HepG2 (cell line): ENCODE data around the gene ZNF382. TPM values are rescaled to one million over a fixed set of nuclear protein-coding genes. Genes with fewer than 3 reads are reported as not detected.

ENCODE experiments used
- ATF7-NPFF ChIP-seq: sonication (generic); formaldehyde crosslinking; IDR thresholded peaks from 2 replicates; pipeline ENCODE4 v1.8.1; 2023; ENCODE audit warnings: mild to moderate bottlenecking, low read depth, missing genetic modification reagents, moderate library complexity
- ATRX ChIP-seq: sonication (generic); formaldehyde crosslinking; IDR thresholded peaks from 2 replicates; pipeline ENCODE4 v1.4.0; 2020; ENCODE audit warnings: missing genetic modification reagents, borderline replicate concordance
- FOXJ3 ChIP-seq: sonication (generic); formaldehyde crosslinking; IDR thresholded peaks from 2 replicates; pipeline ENCODE4 v1.4.0; 2020; ENCODE audit warnings: missing genetic modification reagents, mild to moderate bottlenecking, borderline replicate concordance
- HNF4A ChIP-seq: sonication (generic); formaldehyde crosslinking; IDR thresholded peaks from 2 replicates; pipeline ENCODE4 v1.4.0; 2020; ENCODE audit warnings: missing genetic modification reagents
- IKZF1 ChIP-seq: fragments of 450-650 bp; IDR thresholded peaks from 2 replicates; pipeline ENCODE4 v1.7.1; 2016
- JUND ChIP-seq: sonication (generic); formaldehyde crosslinking; IDR thresholded peaks from 2 replicates; pipeline ENCODE4 v1.8.0; 2022; ENCODE audit warnings: mild to moderate bottlenecking, missing genetic modification reagents
- NR2C2 ChIP-seq: sonication (generic); formaldehyde crosslinking; IDR thresholded peaks from 2 replicates; pipeline ENCODE4 v1.4.0; 2020; ENCODE audit warnings: missing genetic modification reagents, mild to moderate bottlenecking, moderate library complexity, borderline replicate concordance
- NR2F6 ChIP-seq, 2 experiments: IDR thresholded peaks; 2 replicates each; pipeline ENCODE4 v1.6.1; 2016; ENCODE audit warnings: antibody characterized with exemption in 1 of 2, mild to moderate bottlenecking in 1 of 2
- RELA ChIP-seq: sonication (generic); formaldehyde crosslinking; IDR thresholded peaks from 2 replicates; pipeline ENCODE4 v1.4.0; 2020; ENCODE audit warnings: missing genetic modification reagents
- SATB2 ChIP-seq: sonication (generic); formaldehyde crosslinking; IDR thresholded peaks from 2 replicates; pipeline ENCODE4 v1.5.0; 2020; ENCODE audit warnings: missing genetic modification reagents
- SMARCE1 ChIP-seq: fragments of 450-650 bp; IDR thresholded peaks from 2 replicates; pipeline ENCODE4 v1.6.1; 2017; ENCODE audit warnings: borderline replicate concordance
- TCF7 ChIP-seq: sonication (generic); IDR thresholded peaks from 2 replicates; pipeline ENCODE4 v1.6.1; 2016; ENCODE audit warnings: antibody characterized with exemption, low read depth
- THAP8 ChIP-seq: sonication (generic); formaldehyde crosslinking; IDR thresholded peaks from 2 replicates; pipeline ENCODE4 v1.5.1; 2020; ENCODE audit warnings: missing genetic modification reagents, mild to moderate bottlenecking, borderline replicate concordance
- U2AF2 ChIP-seq: fragments of 200-400 bp; formaldehyde crosslinking; IDR thresholded peaks from 2 replicates; pipeline ENCODE4 v1.6.1; 2017; ENCODE audit warnings: low read depth, mild to moderate bottlenecking, low read length
- XRCC5 ChIP-seq: fragments of 200-400 bp; formaldehyde crosslinking; optimal IDR thresholded peaks from 2 replicates; pipeline ENCODE3; 2017; ENCODE audit warnings: mild to moderate bottlenecking, low read length
- ZBTB38 ChIP-seq: sonication (generic); formaldehyde crosslinking; IDR thresholded peaks from 2 replicates; pipeline ENCODE4 v1.5.1; 2020; ENCODE audit warnings: mild to moderate bottlenecking, missing genetic modification reagents
- ZMAT3 ChIP-seq: sonication (generic); formaldehyde crosslinking; conservative IDR thresholded peaks from 2 replicates; pipeline ENCODE4 v1.7.0; 2021; ENCODE audit warnings: missing genetic modification reagents
- ZNF432 ChIP-seq: sonication (generic); formaldehyde crosslinking; IDR thresholded peaks from 2 replicates; pipeline ENCODE4 v1.5.0; 2020; ENCODE audit warnings: missing genetic modification reagents, mild to moderate bottlenecking, borderline replicate concordance
- ZNF451 ChIP-seq: sonication (generic); formaldehyde crosslinking; IDR thresholded peaks from 2 replicates; pipeline ENCODE4 v1.5.0; 2020; ENCODE audit warnings: mild to moderate bottlenecking, missing genetic modification reagents
- ZNF547 ChIP-seq: sonication (generic); formaldehyde crosslinking; IDR thresholded peaks from 2 replicates; pipeline ENCODE4 v1.5.1; 2020; ENCODE audit warnings: mild to moderate bottlenecking, missing genetic modification reagents
- ZNF616 ChIP-seq: sonication (generic); formaldehyde crosslinking; IDR thresholded peaks from 2 replicates; pipeline ENCODE4 v1.5.0; 2020; ENCODE audit warnings: low read depth, mild to moderate bottlenecking, missing genetic modification reagents
- ZNF766 ChIP-seq: sonication (generic); formaldehyde crosslinking; IDR thresholded peaks from 2 replicates; pipeline ENCODE4 v1.5.0; 2020; ENCODE audit warnings: missing genetic modification reagents, borderline replicate concordance
- polyA plus RNA-seq, 8 experiments: library from polyadenylated mRNA; depleted of rRNA in 3 of 8; stranded (reverse) in 7 of 8; unstranded in 1 of 8; fragments of >200 nt; fragmentation: Illumina TruSeq in 4 of 8; extraction: Trizol in 4 of 8; gene quantifications; 2 replicates each; pipeline versions ENCODE4 v1.2.1 to v1.2.3, GENCODE V29; 2011 to 2016; ENCODE audit warnings: low read depth in 4 of 8, missing spikeins in 1 of 8, mixed read lengths in 1 of 8; ENCODE audit not compliant: insufficient read depth in 1 of 8
- total RNA-seq, 5 experiments: library from RNA; depleted of rRNA; stranded (reverse); fragments of >200 nt; fragmentation: Illumina TruSeq; extraction: Trizol; gene quantifications; 2 replicates each; pipeline ENCODE4 v1.2.3, GENCODE V29; 2016; ENCODE audit warnings: low read depth in 1 of 5
- TF ChIP-seq, protein P1 (sequence below): sonication (generic); formaldehyde crosslinking; IDR thresholded peaks from 2 replicates; pipeline ENCODE4 v1.8.0; 2022; ENCODE audit warnings: mild to moderate bottlenecking, missing genetic modification reagents
- TF ChIP-seq, protein P2 (sequence below): sonication (generic); formaldehyde crosslinking; IDR thresholded peaks from 2 replicates; pipeline ENCODE4 v1.4.0; 2020; ENCODE audit warnings: mild to moderate bottlenecking, low read depth, missing genetic modification reagents
- TF ChIP-seq, protein P3 (sequence below): sonication (generic); formaldehyde crosslinking; IDR thresholded peaks from 2 replicates; pipeline ENCODE4 v1.5.0; 2020; ENCODE audit warnings: missing genetic modification reagents
- TF ChIP-seq, protein P4 (sequence below): sonication (generic); formaldehyde crosslinking; IDR thresholded peaks from 2 replicates; pipeline ENCODE4 v1.5.1; 2020; ENCODE audit warnings: missing genetic modification reagents, mild to moderate bottlenecking, borderline replicate concordance

The ZNF382 gene
- total and polyA plus RNA-seq, 2 of the 13 experiments (the other 11 are each of a cell fraction or from before 2014, with no cell fraction given) = 2.3 to 6.8 TPM

DNA sequence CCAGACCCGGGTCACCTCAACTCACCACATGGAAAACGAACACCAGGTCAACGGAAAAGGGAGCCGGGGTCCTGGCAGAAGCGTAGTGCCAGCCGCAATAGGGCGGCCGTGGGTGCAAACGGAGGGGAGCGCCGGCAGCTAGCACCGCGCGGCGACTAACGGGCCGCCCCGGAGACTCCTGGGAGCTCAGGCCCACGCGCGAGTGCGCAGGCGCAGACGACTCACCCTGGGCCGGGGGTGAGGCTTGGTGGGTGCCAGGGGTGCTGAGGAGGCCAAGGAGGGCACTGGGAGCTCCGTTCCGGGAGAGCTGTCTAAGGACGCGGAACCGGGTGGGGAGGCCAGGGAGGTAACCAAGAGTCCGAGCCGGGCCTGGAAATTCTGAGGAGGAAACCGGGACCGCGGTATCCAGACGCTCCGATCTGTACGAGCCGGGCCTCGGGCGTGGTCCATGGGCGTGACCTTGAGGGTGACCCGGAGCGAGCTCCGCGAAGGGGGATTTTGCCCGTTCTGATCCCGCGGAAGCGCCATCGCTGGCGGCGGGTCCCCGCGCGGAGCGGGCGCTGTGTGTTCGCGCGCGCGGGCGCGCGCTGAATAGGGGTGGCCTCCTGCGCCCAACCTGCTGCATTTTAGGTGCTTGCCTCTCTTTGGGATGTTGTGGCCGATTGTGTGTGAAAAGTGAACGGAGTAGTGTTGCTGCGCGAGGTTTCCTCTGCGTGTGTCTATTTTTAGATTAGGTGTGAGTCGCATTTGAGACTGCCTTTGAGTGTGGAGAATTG, at the start of gene ZNF382 (continued):
- TF ChIP-seq ATRX = no peak
- no peak for TF ChIP-seq JUND (CRISPR knock-in tag)
- TF ChIP-seq ZNF432 (CRISPR knock-in tag) = no peak
- no peak for TF ChIP-seq ZNF616 (CRISPR knock-in tag)
- no peak for TF ChIP-seq HNF4A (CRISPR knock-in tag)
- peak; percentile 37 for TF ChIP-seq XRCC5
- no peak for TF ChIP-seq THAP8
- TF ChIP-seq ZNF766 (CRISPR knock-in tag) = no peak
- TF ChIP-seq ZNF547 = peak; percentile 38; the same call in 1 of the 2 replicates
- no peak for TF ChIP-seq SMARCE1
- TF ChIP-seq, protein P1, sequence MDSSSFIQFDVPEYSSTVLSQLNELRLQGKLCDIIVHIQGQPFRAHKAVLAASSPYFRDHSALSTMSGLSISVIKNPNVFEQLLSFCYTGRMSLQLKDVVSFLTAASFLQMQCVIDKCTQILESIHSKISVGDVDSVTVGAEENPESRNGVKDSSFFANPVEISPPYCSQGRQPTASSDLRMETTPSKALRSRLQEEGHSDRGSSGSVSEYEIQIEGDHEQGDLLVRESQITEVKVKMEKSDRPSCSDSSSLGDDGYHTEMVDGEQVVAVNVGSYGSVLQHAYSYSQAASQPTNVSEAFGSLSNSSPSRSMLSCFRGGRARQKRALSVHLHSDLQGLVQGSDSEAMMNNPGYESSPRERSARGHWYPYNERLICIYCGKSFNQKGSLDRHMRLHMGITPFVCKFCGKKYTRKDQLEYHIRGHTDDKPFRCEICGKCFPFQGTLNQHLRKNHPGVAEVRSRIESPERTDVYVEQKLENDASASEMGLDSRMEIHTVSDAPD (CRISPR knock-in tag) = no peak
- TF ChIP-seq, protein P2, sequence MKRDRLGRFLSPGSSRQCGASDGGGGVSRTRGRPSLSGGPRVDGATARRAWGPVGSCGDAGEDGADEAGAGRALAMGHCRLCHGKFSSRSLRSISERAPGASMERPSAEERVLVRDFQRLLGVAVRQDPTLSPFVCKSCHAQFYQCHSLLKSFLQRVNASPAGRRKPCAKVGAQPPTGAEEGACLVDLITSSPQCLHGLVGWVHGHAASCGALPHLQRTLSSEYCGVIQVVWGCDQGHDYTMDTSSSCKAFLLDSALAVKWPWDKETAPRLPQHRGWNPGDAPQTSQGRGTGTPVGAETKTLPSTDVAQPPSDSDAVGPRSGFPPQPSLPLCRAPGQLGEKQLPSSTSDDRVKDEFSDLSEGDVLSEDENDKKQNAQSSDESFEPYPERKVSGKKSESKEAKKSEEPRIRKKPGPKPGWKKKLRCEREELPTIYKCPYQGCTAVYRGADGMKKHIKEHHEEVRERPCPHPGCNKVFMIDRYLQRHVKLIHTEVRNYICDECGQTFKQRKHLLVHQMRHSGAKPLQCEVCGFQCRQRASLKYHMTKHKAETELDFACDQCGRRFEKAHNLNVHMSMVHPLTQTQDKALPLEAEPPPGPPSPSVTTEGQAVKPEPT (CRISPR knock-in tag) = no peak
- no peak for TF ChIP-seq IKZF1
- TF ChIP-seq SATB2 = no peak
- TF ChIP-seq ZNF451 = no peak
- TF ChIP-seq, protein P3, sequence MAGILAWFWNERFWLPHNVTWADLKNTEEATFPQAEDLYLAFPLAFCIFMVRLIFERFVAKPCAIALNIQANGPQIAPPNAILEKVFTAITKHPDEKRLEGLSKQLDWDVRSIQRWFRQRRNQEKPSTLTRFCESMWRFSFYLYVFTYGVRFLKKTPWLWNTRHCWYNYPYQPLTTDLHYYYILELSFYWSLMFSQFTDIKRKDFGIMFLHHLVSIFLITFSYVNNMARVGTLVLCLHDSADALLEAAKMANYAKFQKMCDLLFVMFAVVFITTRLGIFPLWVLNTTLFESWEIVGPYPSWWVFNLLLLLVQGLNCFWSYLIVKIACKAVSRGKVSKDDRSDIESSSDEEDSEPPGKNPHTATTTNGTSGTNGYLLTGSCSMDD = no peak
- TF ChIP-seq, protein P4, sequence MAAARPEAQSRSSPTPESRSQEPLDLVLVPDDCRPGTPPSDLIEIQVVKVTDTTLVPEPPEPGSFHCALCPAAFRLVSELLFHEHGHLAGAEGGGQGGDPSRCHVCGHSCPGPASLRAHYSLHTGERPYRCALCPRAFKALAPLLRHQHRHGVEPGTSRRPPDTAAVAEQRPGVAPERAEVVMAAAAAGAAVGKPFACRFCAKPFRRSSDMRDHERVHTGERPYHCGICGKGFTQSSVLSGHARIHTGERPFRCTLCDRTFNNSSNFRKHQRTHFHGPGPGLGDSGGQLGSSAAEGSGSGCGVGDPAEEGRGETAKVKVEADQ (CRISPR knock-in tag) = no peak
- 0 out of 2 replicates have a peak, but pooled peaks have one; percentile 27 for TF ChIP-seq ZMAT3 (CRISPR knock-in tag)
- TF ChIP-seq FOXJ3 = no peak
- no peak for TF ChIP-seq NR2F6 (IDR thresholded peaks at IDR 0.05)
- TF ChIP-seq NR2F6 (CRISPR knock-in tag; IDR thresholded peaks at IDR 0.05) = peak; percentile 37; the same call in 1 of the 2 replicates
- TF ChIP-seq ZBTB38 (CRISPR knock-in tag) = no peak
- TF ChIP-seq ATF7-NPFF (CRISPR knock-in tag) = no peak
- no peak for TF ChIP-seq TCF7
- TF ChIP-seq U2AF2 = no peak
- no peak for TF ChIP-seq RELA (CRISPR knock-in tag)
- TF ChIP-seq NR2C2 (CRISPR knock-in tag) = peak; percentile 70
